ENCODE measurements around the gene WDR76. TPM values are rescaled to one million over a fixed set of nuclear protein-coding genes. Genes with fewer than 3 reads are reported as not detected.

WDR76 gene
- polyA plus RNA-seq, 2 of the 4 experiments (the other 2 are of a cell fraction) = 12.1 to 17.5 TPM

DNA sequence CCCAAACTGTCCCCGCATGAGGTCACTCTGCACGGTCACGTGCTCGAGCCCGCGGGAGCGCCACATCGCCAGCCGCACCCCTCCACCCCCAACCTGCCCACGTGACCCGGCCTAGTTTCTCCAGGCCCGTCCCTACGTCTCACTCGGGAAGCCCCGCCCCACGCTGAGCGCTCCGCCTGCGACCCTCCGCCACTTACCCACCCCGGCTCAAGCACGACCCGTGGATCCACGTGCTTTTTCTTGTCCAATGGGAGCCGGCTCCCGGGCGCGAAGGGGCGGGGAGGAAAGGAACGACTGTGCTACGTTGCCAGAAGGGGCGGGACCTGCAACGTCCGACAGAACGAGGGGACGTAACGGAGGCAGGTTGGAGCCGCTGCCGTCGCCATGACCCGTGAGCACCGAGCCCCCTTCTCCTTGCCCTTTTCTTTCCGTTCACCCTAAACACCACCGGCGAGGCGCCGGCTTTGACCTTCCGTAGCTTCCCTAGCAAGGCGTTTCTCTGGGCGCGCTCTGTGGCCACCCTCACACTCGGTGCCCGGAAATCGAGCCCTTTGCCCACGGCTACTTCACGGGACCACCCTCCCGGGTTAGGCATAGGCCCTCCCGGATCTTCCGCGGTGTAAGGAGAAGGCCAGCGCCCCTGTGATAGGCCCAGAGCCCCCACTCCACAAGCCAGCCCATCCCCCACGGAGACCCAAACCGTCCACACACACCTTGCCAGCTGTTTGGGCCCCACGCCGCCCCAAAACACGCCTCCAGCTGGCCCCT is 34.6 kb upstream of the WDR76 start, which contains the start of gene SERF2:
Gene SERF2 (plus strand): TSS at position 328 of the 768 bp plus-strand sequence. CDS start 57 bp downstream, at position 385.
- Histone ChIP-seq H3K4me1 (peaks cover 16% of the 10 kb centered on the region; the same call in 2 of the 3 replicates), H3K4me2 (peak within 1 kb of the TSS; percentile 88), H3K4me3 (peak within 1 kb of the TSS; percentile 100), H3K27ac (peak within 1 kb of the TSS; percentile 97 to 100), H3K9me3 (no peaks in the 10 kb centered on the region)
- peak; percentile 97 to 99 for DNase-seq (ENCODE audit: low read depth in 1 of 2, low spot score in 1 of 2)
- peak; percentile 91 to 95 for ATAC-seq
- TF ChIP-seq MYC (IDR thresholded peaks at IDR 0.05; ENCODE audit: borderline replicate concordance, low read length) (0 out of 2 replicates have a peak, but pooled peaks have one; percentile 42), TP53 (CRISPR knock-in tag; IDR thresholded peaks at IDR 0.05) (no peak), NPAS2 (CRISPR knock-in tag; IDR thresholded peaks at IDR 0.05; ENCODE audit: borderline replicate concordance) (peak; percentile 87), FOSL2 (IDR thresholded peaks at IDR 0.05) (no peak), FOSL2 (CRISPR knock-in tag; IDR thresholded peaks at IDR 0.05) (0 out of 2 replicates have a peak, but pooled peaks have one; percentile 6), POLR2A (IDR thresholded peaks at IDR 0.05; ENCODE audit: low read length) (peak; percentile 92), BHLHE40 (IDR thresholded peaks at IDR 0.05; ENCODE audit: low read depth, low read length) (peak; percentile 52; the same call in 1 of the 2 replicates), PHF8 (IDR thresholded peaks at IDR 0.05; ENCODE audit: borderline replicate concordance, low read depth) (peak; percentile 75), JUN (IDR thresholded peaks at IDR 0.05) (peak in 1 of 2 experiments; percentile 61; a peak in 2 of 5 replicates)
- TF ChIP-seq, protein P1, sequence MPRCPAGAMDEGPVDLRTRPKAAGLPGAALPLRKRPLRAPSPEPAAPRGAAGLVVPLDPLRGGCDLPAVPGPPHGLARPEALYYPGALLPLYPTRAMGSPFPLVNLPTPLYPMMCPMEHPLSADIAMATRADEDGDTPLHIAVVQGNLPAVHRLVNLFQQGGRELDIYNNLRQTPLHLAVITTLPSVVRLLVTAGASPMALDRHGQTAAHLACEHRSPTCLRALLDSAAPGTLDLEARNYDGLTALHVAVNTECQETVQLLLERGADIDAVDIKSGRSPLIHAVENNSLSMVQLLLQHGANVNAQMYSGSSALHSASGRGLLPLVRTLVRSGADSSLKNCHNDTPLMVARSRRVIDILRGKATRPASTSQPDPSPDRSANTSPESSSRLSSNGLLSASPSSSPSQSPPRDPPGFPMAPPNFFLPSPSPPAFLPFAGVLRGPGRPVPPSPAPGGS (IDR thresholded peaks at IDR 0.05) = peak; percentile 64; the same call in 1 of the 3 replicates
- TF ChIP-seq, protein P2, sequence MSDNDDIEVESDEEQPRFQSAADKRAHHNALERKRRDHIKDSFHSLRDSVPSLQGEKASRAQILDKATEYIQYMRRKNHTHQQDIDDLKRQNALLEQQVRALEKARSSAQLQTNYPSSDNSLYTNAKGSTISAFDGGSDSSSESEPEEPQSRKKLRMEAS (IDR thresholded peaks at IDR 0.05) = peak; percentile 87
- TF ChIP-seq, protein P3, sequence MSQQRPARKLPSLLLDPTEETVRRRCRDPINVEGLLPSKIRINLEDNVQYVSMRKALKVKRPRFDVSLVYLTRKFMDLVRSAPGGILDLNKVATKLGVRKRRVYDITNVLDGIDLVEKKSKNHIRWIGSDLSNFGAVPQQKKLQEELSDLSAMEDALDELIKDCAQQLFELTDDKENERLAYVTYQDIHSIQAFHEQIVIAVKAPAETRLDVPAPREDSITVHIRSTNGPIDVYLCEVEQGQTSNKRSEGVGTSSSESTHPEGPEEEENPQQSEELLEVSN (IDR thresholded peaks at IDR 0.05; ENCODE audit: borderline replicate concordance, low read depth) = peak; percentile 75; the same call in 1 of the 2 replicates
- TF ChIP-seq, protein P4, sequence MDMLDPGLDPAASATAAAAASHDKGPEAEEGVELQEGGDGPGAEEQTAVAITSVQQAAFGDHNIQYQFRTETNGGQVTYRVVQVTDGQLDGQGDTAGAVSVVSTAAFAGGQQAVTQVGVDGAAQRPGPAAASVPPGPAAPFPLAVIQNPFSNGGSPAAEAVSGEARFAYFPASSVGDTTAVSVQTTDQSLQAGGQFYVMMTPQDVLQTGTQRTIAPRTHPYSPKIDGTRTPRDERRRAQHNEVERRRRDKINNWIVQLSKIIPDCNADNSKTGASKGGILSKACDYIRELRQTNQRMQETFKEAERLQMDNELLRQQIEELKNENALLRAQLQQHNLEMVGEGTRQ (IDR thresholded peaks at IDR 0.05) = peak; percentile 99
- TF ChIP-seq, protein P5, sequence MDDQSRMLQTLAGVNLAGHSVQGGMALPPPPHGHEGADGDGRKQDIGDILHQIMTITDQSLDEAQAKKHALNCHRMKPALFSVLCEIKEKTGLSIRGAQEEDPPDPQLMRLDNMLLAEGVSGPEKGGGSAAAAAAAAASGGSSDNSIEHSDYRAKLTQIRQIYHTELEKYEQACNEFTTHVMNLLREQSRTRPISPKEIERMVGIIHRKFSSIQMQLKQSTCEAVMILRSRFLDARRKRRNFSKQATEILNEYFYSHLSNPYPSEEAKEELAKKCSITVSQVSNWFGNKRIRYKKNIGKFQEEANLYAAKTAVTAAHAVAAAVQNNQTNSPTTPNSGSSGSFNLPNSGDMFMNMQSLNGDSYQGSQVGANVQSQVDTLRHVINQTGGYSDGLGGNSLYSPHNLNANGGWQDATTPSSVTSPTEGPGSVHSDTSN (IDR thresholded peaks at IDR 0.05) = no peak
- TF ChIP-seq, protein P6, sequence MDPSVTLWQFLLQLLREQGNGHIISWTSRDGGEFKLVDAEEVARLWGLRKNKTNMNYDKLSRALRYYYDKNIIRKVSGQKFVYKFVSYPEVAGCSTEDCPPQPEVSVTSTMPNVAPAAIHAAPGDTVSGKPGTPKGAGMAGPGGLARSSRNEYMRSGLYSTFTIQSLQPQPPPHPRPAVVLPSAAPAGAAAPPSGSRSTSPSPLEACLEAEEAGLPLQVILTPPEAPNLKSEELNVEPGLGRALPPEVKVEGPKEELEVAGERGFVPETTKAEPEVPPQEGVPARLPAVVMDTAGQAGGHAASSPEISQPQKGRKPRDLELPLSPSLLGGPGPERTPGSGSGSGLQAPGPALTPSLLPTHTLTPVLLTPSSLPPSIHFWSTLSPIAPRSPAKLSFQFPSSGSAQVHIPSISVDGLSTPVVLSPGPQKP (IDR thresholded peaks at IDR 0.05; ENCODE audit: low read depth, low read length) = no peak
- POLR2A ChIA-PET = interaction anchor here (0.7 to 0.8 kb wide), 2 partner anchors 8 to 15 kb away, joined by 3 read pairs; partner anchors contain the start of genes ELL3, HYPK and SERINC4
- CTCF ChIA-PET = interaction anchor here (0.8 to 6.5 kb wide), 3 partner anchors 14 to 30 kb away, joined by 3 to 47 read pairs (median 5); partner anchors contain the start of gene ELL3
- WGBS (ENCODE audit: missing lambda C conversion rate) = 0% methylated on average over 7 of the region's 66 CpGs
- FAIRE-seq = no peak

DNA sequence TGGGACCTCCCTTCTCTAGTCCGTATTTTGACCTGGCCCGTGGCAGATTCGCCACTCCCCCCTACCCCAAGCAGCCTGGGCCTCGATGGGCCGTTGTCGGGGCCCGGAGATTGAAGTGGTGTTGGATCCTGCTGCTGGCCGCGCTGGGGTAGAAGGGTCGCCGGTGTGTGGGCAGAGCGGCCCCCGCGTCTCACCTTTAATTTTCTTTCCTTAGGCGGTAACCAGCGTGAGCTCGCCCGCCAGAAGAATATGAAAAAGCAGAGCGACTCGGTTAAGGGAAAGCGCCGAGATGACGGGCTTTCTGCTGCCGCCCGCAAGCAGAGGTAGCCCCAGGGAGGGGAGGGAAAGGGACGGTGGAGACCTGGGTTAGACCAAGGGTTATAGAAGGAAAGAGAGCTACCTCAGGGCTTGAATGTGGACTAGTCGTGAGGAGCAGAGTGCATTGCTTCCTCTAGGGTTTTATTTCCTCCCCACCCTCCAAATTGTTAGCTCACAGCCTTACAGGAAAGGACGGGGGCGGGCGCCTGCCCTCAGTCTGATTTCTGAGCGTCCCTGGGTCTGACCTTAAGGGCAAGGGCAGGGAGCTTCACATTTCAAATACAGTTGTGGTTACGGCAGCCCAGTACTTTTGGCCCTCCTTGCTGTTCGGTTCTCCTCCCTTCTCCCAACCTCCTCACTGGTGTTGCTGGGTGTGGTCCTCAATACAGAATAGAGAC is 33.9 kb upstream of the WDR76 start:
- CTCF ChIA-PET = interaction anchor here (0.8 to 6.5 kb wide), 2 partner anchors 15 to 29 kb away, joined by 3 to 47 read pairs; partner anchors contain the start of gene ELL3
- peak overlapping the region; percentile 100 for H3K4me3 ChIP-seq
- H3K9me3 ChIP-seq = no peaks in the 10 kb centered on the region
- peak overlapping the region; percentile 88 for H3K4me2 ChIP-seq
- no peak for FAIRE-seq
- ATAC-seq = peak; percentile 4 to 26; a peak in 3 of 6 replicates
- H3K4me1 ChIP-seq = peaks cover 16% of the 10 kb centered on the region; the same call in 2 of the 3 replicates
- TF ChIP-seq, protein P1 (IDR thresholded peaks at IDR 0.05) = 0 out of 3 replicates have a peak, but pooled peaks have one; percentile 6
- no peak for TF ChIP-seq BHLHE40 (IDR thresholded peaks at IDR 0.05; ENCODE audit: low read depth, low read length)
- DNase-seq (ENCODE audit: low read depth in 1 of 2, low spot score in 1 of 2) = peak in 1 of 2 experiments; percentile 26
- H3K27ac ChIP-seq = peak overlapping the region; percentile 97 to 100
- POLR2A ChIA-PET = no interaction called here
- WGBS (ENCODE audit: missing lambda C conversion rate) = 10% methylated on average over 19 of the region's 33 CpGs

Measured in A549 (cell line).